GM19239 (cell line): Measurements from ENCODE around the gene GRID1.

Experiments used
- DNase-seq: peaks from one replicate; pipeline ENCODE4 v3.0.0; 2011; ENCODE audit warnings: low spot score; ENCODE audit not compliant: insufficient read length
- FAIRE-seq: peaks from 2 replicates; lab custom pipeline; 2011; peaks lifted over from hg19 to GRCh38; lab: Jason Lieb, UNC

Gene GRID1

GRCh38 chr10:85612378-85612775 lies 754.2 kb downstream of the GRID1 start:
- DNase-seq, result peak; percentile 17

GRCh38 chr10:85611746-85612377 lies 754.7 kb downstream of the GRID1 start:
- FAIRE-seq (no peak), DNase-seq (no peak)

More at GRCh38 chr10:85612378-85612775, 754.2 kb downstream of the GRID1 start:
- peak; percentile 91 for FAIRE-seq

GRCh38 chr10:85611093-85611740 lies 755.4 kb downstream of the GRID1 start:
- FAIRE-seq (no peak), DNase-seq (no peak)

- FAIRE-seq (no peak), DNase-seq (no peak)
Observed at GRCh38 chr10:85610381-85611092, 756.1 kb downstream of the GRID1 start.

GRCh38 chr10:85609509-85609908 lies 757.1 kb downstream of the GRID1 start:
- FAIRE-seq (no peak), DNase-seq (no peak)

- DNase-seq, result no peak
- no peak for FAIRE-seq
Observed at GRCh38 chr10:85608706-85609105, 757.9 kb downstream of the GRID1 start.

GRCh38 chr10:85607043-85607695 lies 759.4 kb downstream of the GRID1 start:
- FAIRE-seq, result no peak
- no peak for DNase-seq

- DNase-seq (no peak), FAIRE-seq (no peak)
Observed at GRCh38 chr10:85606401-85606800, 760.2 kb downstream of the GRID1 start.

GRCh38 chr10:85604884-85605283 lies 761.7 kb downstream of the GRID1 start:
- no peak for DNase-seq
- no peak for FAIRE-seq

DNA sequence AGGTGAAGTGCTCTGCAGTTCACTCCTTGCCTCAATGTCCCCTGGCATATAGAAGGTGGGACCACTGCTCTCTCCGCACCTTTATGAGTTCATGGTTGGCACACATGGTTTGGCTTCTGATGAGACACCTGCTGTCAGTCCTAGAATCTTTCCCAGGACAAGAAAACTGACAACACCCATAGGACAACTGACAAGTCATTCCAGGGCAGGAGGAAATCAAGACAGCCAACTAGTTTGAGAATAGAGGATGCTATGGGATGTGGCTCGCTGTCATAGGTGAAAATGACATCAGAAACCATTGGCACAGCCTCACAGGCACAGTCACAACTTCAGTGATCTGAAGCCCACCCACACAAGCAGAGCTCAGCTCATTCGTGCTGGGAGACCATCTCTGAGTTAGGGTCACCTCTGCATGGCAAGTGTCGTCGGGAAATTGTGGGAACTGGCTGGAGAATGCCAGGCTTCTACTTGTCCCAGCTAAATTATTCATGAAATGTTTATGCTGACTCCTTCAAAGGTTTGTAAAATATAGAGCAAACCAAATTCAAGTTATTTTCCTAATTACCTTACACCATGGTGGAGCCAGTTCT lies 762.4 kb downstream of the GRID1 start:
- FAIRE-seq, result no peak
- DNase-seq, result no peak

GRCh38 chr10:85603151-85603940 lies 763.2 kb downstream of the GRID1 start:
- no peak for FAIRE-seq
- DNase-seq, result no peak

- DNase-seq (no peak), FAIRE-seq (no peak)
Observed at GRCh38 chr10:85602713-85603112, 763.9 kb downstream of the GRID1 start.

DNA sequence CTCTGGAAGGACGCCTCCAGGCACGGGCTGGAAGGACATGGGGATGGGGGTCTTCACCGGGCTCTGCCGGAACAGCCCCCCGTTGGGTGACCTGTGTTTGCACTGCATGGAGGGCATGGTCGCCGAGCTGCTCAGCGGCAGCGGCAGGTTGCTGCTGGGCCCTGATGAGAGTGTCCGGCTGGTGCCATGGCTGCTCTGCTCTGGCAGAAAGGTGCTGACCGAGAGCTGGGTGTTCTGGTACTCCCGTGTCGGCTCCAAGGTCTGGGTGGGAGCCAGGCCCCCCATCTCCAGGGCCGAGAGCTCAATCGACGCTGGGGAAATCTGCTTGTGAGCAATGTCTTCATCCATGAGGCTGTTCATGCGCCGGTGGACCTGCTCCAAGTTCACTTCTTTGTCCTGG lies 764.3 kb downstream of the GRID1 start:
- FAIRE-seq (no peak), DNase-seq (no peak)

GRCh38 chr10:85601526-85601925 lies 765.1 kb downstream of the GRID1 start:
- no peak for FAIRE-seq
- DNase-seq, result no peak

DNA sequence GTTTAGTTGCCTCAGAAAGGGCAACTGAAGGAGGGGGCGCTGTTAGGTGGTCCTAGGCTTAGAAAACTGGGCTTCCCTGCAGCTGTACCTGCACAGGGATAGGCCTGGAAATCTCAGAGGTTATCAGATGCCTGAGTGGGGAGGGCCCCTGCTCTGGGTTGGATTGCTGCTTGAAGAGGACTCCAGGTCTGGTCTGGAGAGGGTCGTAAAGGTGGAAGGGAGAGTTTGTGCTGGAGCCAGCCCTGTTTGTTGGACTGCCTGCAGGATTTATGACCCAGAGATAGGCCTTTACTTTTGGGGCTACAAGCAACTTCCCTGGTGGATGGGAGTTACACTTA lies 765.9 kb downstream of the GRID1 start:
- FAIRE-seq (no peak), DNase-seq (no peak)

DNA sequence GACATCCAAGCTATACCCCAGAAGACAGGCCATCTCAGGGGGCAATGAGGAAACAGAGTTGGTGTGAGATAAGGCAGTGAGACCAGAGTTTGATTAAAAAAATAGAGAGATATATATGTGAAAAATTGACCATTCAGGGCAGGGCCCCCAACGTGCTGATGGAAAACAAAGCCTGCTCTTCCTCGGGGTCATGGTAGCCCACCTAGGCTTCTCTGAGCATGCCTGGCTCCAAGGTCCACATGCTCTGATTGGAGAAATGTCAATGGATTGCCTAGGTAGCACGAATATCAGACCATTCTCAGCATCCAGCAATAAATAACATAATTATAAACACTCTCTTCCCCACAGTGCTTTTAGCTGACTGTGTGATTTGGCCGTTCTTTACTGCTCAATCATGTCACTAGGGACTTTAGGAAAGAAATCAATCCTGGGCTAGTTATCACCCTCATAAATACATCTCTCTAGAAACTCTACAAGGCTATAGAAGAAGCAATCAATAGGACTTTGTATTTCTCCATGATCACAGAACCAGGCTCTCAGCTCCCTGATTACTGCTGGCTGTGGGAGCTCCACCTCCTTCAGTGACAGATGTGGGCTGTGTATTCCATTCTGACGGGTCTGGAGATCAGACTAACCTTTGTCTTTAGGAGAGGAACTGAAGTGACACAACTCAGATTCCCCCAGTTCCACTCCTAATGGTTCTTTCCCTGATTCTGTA lies 766.4 kb downstream of the GRID1 start:
- FAIRE-seq, result no peak
- DNase-seq, result no peak

DNA sequence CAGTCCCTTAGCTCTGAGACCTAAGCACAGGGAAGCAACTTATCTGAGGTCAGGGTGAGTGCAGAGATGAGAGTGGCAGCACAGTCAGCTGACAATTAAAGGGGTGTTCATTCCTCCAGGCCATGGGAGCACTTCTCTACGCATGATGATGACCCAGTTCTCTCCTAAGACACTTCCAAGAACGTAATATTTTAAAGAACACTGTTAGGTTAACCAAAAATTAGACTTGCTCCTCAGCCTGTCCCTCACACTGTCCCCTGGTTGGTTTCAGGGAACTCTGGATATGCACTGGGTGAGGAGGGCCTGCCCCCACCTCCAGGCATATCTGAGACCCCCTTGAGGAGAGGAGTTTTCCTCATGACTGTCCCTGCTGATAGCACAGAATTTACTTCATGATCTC lies 767.5 kb downstream of the GRID1 start:
- DNase-seq (no peak), FAIRE-seq (no peak)

- no peak for DNase-seq
- no peak for FAIRE-seq
Observed at GRCh38 chr10:85598646-85599045, 767.9 kb downstream of the GRID1 start.

GRCh38 chr10:85597006-85597405 lies 769.6 kb downstream of the GRID1 start:
- FAIRE-seq (no peak), DNase-seq (no peak)
